GM19455 (cell line): ENCODE results near the gene ASB8.
"Not testable (repeated sequence)": the region's sequence is repeated elsewhere in the genome, so short reads cannot be mapped to it uniquely, and the experiment has no call there.

Experiments used
- ATAC-seq: cut with Tn5 transposase; IDR thresholded peaks from one replicate; pipeline ENCODE4 v1.9.1; 2021; ENCODE audit not compliant: unreplicated experiment

ASB8 gene

GRCh38 chr12:48142818-48143674 lies 14.3 kb downstream of the ASB8 start:
- ATAC-seq = no peak

- ATAC-seq = no peak
These were observed 22.3 kb downstream of the ASB8 start for GRCh38 chr12:48135027-48135426.

GRCh38 chr12:48132826-48133225 lies 24.5 kb downstream of the ASB8 start:
- no peak for ATAC-seq

- ATAC-seq = no peak
These were observed 25.8 kb downstream of the ASB8 start for GRCh38 chr12:48131517-48131916.

- ATAC-seq = no peak
These were observed 27.9 kb downstream of the ASB8 start for GRCh38 chr12:48129376-48129775.

- no peak for ATAC-seq
These were observed 28.5 kb downstream of the ASB8 start for GRCh38 chr12:48128800-48129199.

GRCh38 chr12:48126953-48127630 lies 30.2 kb downstream of the ASB8 start:
- no peak for ATAC-seq

- no peak for ATAC-seq
These were observed 31.3 kb downstream of the ASB8 start for GRCh38 chr12:48125985-48126384.

- ATAC-seq = not testable (repeated sequence)
These were observed 31.8 kb downstream of the ASB8 start for GRCh38 chr12:48125542-48125941.

GRCh38 chr12:48123169-48123568 lies 34.1 kb downstream of the ASB8 start:
- ATAC-seq = no peak

GRCh38 chr12:48122065-48122834 lies 35.1 kb downstream of the ASB8 start:
- no peak for ATAC-seq

GRCh38 chr12:48121522-48121921 lies 35.8 kb downstream of the ASB8 start:
- ATAC-seq = no peak

- ATAC-seq = no peak
These were observed 37.5 kb downstream of the ASB8 start for GRCh38 chr12:48119834-48120195.

GRCh38 chr12:48119078-48119833 lies 38.1 kb downstream of the ASB8 start, which contains the start of gene PFKM:
TSS of gene PFKM (plus strand) at chr12:48119364. CDS start at chr12:48122775, 3,411 bp downstream.
- ATAC-seq = peak; percentile 100

GRCh38 chr12:48118284-48118871 lies 38.9 kb downstream of the ASB8 start:
- ATAC-seq = no peak

- ATAC-seq = no peak
These were observed 41.4 kb downstream of the ASB8 start for GRCh38 chr12:48115957-48116356.

GRCh38 chr12:48111312-48111693 lies 46.0 kb downstream of the ASB8 start:
- ATAC-seq = not testable (repeated sequence)

- ATAC-seq = no peak
These were observed 46.5 kb downstream of the ASB8 start for GRCh38 chr12:48110691-48111311.

- ATAC-seq = no peak
These were observed 47.9 kb downstream of the ASB8 start for GRCh38 chr12:48109424-48109823.
